HG03039 (cell line): ENCODE data around the gene IMMP2L.

Source experiments
- ATAC-seq: cut with Tn5 transposase; IDR thresholded peaks from one replicate; pipeline ENCODE4 v1.9.1; 2021; ENCODE audit warnings: mild to moderate bottlenecking, moderate library complexity; ENCODE audit not compliant: unreplicated experiment

IMMP2L gene

GRCh38 chr7:111180338-111180737, 382.0 kb downstream of the IMMP2L start:
- ATAC-seq, result no peak

- no peak for ATAC-seq
Observed at GRCh38 chr7:111175908-111176441, 386.3 kb downstream of the IMMP2L start.

GRCh38 chr7:111174510-111174909, 387.8 kb downstream of the IMMP2L start:
- no peak for ATAC-seq

GRCh38 chr7:111173990-111174389, 388.3 kb downstream of the IMMP2L start:
- no peak for ATAC-seq

GRCh38 chr7:111173528-111173927, 388.8 kb downstream of the IMMP2L start:
- no peak for ATAC-seq

- no peak for ATAC-seq
Observed at GRCh38 chr7:111172564-111173257, 389.6 kb downstream of the IMMP2L start.

- ATAC-seq, result no peak
Observed at GRCh38 chr7:111168182-111168581, 394.1 kb downstream of the IMMP2L start.

- no peak for ATAC-seq
Observed at GRCh38 chr7:111164442-111164841, 397.9 kb downstream of the IMMP2L start.

- ATAC-seq, result no peak
Observed at GRCh38 chr7:111162692-111163091, 399.6 kb downstream of the IMMP2L start.

- no peak for ATAC-seq
Observed at GRCh38 chr7:111160297-111160696, 402.0 kb downstream of the IMMP2L start.

- no peak for ATAC-seq
Observed at GRCh38 chr7:111159426-111159825, 402.9 kb downstream of the IMMP2L start.

GRCh38 chr7:111150709-111151108, 411.6 kb downstream of the IMMP2L start:
- ATAC-seq, result no peak

GRCh38 chr7:111147708-111148533, 414.4 kb downstream of the IMMP2L start:
- no peak for ATAC-seq

- no peak for ATAC-seq
Observed at GRCh38 chr7:111146136-111146535, 416.2 kb downstream of the IMMP2L start.

GRCh38 chr7:111145472-111145871, 416.8 kb downstream of the IMMP2L start:
- no peak for ATAC-seq

GRCh38 chr7:111140091-111140865, 422.0 kb downstream of the IMMP2L start:
- ATAC-seq, result no peak

- ATAC-seq, result no peak
Observed at GRCh38 chr7:111138586-111138985, 423.7 kb downstream of the IMMP2L start.

- ATAC-seq, result peak; percentile 96
Observed at GRCh38 chr7:111138193-111138569, 424.1 kb downstream of the IMMP2L start.

- peak; percentile 82 for ATAC-seq
Observed at GRCh38 chr7:111137296-111138192, 424.7 kb downstream of the IMMP2L start.

- no peak for ATAC-seq
Observed at GRCh38 chr7:111132833-111133232, 429.5 kb downstream of the IMMP2L start.
